HG03457 (cell line): Measurements from ENCODE around the gene SEPTIN7.
A peak's percentile ranks its signal among the peaks of the same experiment; 100 is the strongest.

Experiments used
- ATAC-seq: cut with Tn5 transposase; IDR thresholded peaks from one replicate; pipeline ENCODE4 v1.9.1; 2021; ENCODE audit warnings: moderate number of reproducible peaks; ENCODE audit not compliant: unreplicated experiment

SEPTIN7 gene

GRCh38 chr7:35785250-35785649, 15.6 kb upstream of the SEPTIN7 start:
- no peak for ATAC-seq

- ATAC-seq, result no peak
Observed at GRCh38 chr7:35787925-35788324, 12.9 kb upstream of the SEPTIN7 start.

- ATAC-seq, result no peak
Observed at GRCh38 chr7:35792472-35792871, 8.4 kb upstream of the SEPTIN7 start.

GRCh38 chr7:35792873-35793489, 7.9 kb upstream of the SEPTIN7 start:
- ATAC-seq, result no peak

GRCh38 chr7:35797311-35797710, 3.5 kb upstream of the SEPTIN7 start:
- no peak for ATAC-seq

GRCh38 chr7:35799846-35800717, 775 bp upstream of the SEPTIN7 start:
- ATAC-seq, result peak; percentile 45

GRCh38 chr7:35801392-35802101, 690 bp downstream of the SEPTIN7 start:
- ATAC-seq, result peak; percentile 27

GRCh38 chr7:35802102-35802466, 1.2 kb downstream of the SEPTIN7 start:
- no peak for ATAC-seq

- no peak for ATAC-seq
Observed at GRCh38 chr7:35802649-35803048, 1.8 kb downstream of the SEPTIN7 start.

GRCh38 chr7:35804231-35804970, 3.5 kb downstream of the SEPTIN7 start:
- ATAC-seq, result no peak

- no peak for ATAC-seq
Observed at GRCh38 chr7:35805876-35806275, 5.0 kb downstream of the SEPTIN7 start.

- ATAC-seq, result no peak
Observed at GRCh38 chr7:35816514-35816913, 15.7 kb downstream of the SEPTIN7 start.

- ATAC-seq, result no peak
Observed at GRCh38 chr7:35817181-35817580, 16.3 kb downstream of the SEPTIN7 start.

- ATAC-seq, result no peak
Observed at GRCh38 chr7:35817930-35818329, 17.1 kb downstream of the SEPTIN7 start.

GRCh38 chr7:35818513-35818912, 17.7 kb downstream of the SEPTIN7 start:
- ATAC-seq, result no peak

- ATAC-seq, result no peak
Observed at GRCh38 chr7:35819310-35819709, 18.5 kb downstream of the SEPTIN7 start.

- ATAC-seq, result no peak
Observed at GRCh38 chr7:35819954-35820703, 19.3 kb downstream of the SEPTIN7 start.

GRCh38 chr7:35820858-35821257, 20.0 kb downstream of the SEPTIN7 start:
- no peak for ATAC-seq

- ATAC-seq, result no peak
Observed at GRCh38 chr7:35823440-35823839, 22.6 kb downstream of the SEPTIN7 start.

GRCh38 chr7:35825974-35826373, 25.1 kb downstream of the SEPTIN7 start:
- no peak for ATAC-seq
